Panc1 (cell line): Measurements from ENCODE around the gene VSIG2.

Experiments used
- CTCF ChIP-seq: fragments of 450-650 bp; IDR thresholded peaks from 2 replicates; pipeline ENCODE4 v1.5.1; 2017; ENCODE audit warnings: mild to moderate bottlenecking
- REST ChIP-seq, 2 experiments: IDR thresholded peaks; 2 replicates each; pipeline ENCODE4 v1.6.1; 2011 to 2012; ENCODE audit warnings: low read depth in 2 of 2, control low read depth in 1 of 2, low read length in 1 of 2, mild to moderate bottlenecking in 1 of 2, moderate library complexity in 1 of 2; ENCODE audit not compliant: insufficient read depth in 1 of 2

- TF ChIP-seq REST (IDR thresholded peaks at IDR 0.05; ENCODE audit: insufficient read depth in 1 of 2, low read depth in 2 of 2, low read length in 1 of 2) = no peak
- no peak for TF ChIP-seq CTCF
These were observed 12.4 kb downstream of the VSIG2 start, which contains the start of gene NRGN for GRCh38 chr11:124739479-124740276.
